Measurements from ENCODE around the gene HDAC9. TPM values are rescaled to one million over a fixed set of nuclear protein-coding genes. Genes with fewer than 3 reads are reported as not detected.

Gene HDAC9
- total and polyA plus RNA-seq, 11 donors: 4.8 to 62.9 (median 30.6) TPM

DNA sequence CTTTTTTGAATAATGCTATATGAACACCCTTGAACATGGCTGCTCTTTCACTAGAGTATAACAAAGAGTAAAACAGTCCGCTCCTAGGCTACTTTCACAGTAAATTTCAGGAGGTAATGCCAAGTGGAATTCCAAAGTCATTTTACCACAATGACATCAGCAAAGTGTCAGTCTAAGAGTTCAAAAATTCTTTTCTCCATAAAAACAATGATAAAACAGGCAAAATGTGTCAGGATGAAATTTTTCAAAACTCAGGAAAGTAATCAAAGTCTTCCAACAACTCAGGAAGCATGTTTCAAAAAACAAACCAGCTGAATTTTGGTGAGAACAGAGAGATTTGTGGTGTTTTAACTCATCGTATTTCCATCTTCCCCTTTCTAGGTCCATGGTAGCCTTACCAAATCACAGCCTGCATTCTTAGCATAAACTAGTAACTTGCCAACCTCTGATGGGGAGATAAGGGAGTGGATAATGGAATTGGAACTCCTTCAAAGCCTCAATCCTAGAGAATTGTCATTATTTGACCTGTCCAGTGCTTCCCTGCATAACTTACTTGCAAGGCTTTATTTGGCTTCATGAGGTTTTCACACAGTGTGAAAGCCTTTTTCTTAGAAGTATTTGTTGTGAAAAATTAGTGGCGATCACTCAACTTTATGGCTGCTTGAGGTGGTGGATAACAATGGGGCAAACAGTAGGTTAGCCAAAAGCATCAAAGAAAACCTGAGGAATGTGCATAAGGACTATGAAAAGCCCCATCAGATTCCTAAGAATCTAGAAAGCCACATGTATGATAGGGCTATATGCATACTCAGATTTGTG lies 302.7 kb downstream of the HDAC9 start:
- TF ChIP-seq CTCF (IDR thresholded peaks at IDR 0.05): no peak
- TF ChIP-seq POLR2A (IDR thresholded peaks at IDR 0.05): no peak
- WGBS, 4 donors: 90 to 97% (median 94%) methylated on average over 3 of the region's 3 CpGs
- DNase-seq (no peak), ATAC-seq (no peak)
- Histone ChIP-seq H3K4me3 (no peak overlapping the region), H3K36me3 (no peaks in the 10 kb centered on the region), H3K9me3 (no peaks in the 10 kb centered on the region), H3K4me1 (no peaks in the 10 kb centered on the region), H3K27me3 (no peaks in the 10 kb centered on the region), H3K27ac (no peak overlapping the region)
- intact Hi-C loops (cut with DNase I): no loop called here

DNA sequence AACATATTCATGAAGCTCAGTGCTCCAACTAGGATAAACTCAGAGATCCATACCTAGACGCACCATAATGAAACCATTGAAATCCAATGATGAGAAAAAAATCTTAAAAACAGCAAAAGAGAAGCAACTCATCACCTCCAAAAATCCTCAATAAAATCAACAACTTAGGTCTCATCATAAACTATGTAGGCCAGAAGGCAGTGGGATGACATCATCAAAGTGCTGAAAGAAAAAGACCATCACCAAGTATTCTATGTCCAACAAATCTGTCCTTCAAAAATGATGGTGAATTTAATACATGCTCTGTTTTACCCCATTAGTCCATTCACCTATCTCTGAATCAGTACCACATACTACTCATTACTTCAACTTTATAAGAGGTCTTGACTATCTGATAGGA lies 304.4 kb downstream of the HDAC9 start:
- H3K27ac ChIP-seq: no peak overlapping the region
- no peak for TF ChIP-seq CTCF (IDR thresholded peaks at IDR 0.05)
- TF ChIP-seq POLR2A (IDR thresholded peaks at IDR 0.05): no peak
- 91 to 98% (median 93%) methylated on average over 1 of the region's 1 CpG for WGBS, 4 donors
- no peaks in the 10 kb centered on the region for H3K4me1 ChIP-seq
- ATAC-seq (no peak), DNase-seq (no peak)
- no peaks in the 10 kb centered on the region for H3K9me3 ChIP-seq
- H3K36me3 ChIP-seq: no peaks in the 10 kb centered on the region
- no peak overlapping the region for H3K4me3 ChIP-seq
- H3K27me3 ChIP-seq: no peaks in the 10 kb centered on the region
- intact Hi-C loops (cut with DNase I): no loop called here

GRCh38 chr7:18803923-18804322 lies 308.4 kb downstream of the HDAC9 start:
- intact Hi-C loops (cut with DNase I): no loop called here
- Histone ChIP-seq H3K27ac (no peak overlapping the region), H3K9me3 (peaks cover 0 to 6% (median 0%) of the 10 kb centered on the region in 12 donors), H3K36me3 (no peaks in the 10 kb centered on the region), H3K4me1 (no peaks in the 10 kb centered on the region), H3K27me3 (no peaks in the 10 kb centered on the region), H3K4me3 (no peak overlapping the region)
- ATAC-seq (no peak), DNase-seq (no peak)
- TF ChIP-seq POLR2A (IDR thresholded peaks at IDR 0.05) (no peak), CTCF (IDR thresholded peaks at IDR 0.05) (no peak)
- 75 to 89% (median 85%) methylated on average over 1 of the region's 1 CpG for WGBS, 4 donors

GRCh38 chr7:18806177-18806576 lies 310.6 kb downstream of the HDAC9 start:
- Histone ChIP-seq H3K4me3 (no peak overlapping the region), H3K27me3 (no peaks in the 10 kb centered on the region), H3K36me3 (no peaks in the 10 kb centered on the region), H3K4me1 (no peaks in the 10 kb centered on the region), H3K27ac (no peak overlapping the region), H3K9me3 (peaks cover 0 to 7% (median 0%) of the 10 kb centered on the region in 12 donors)
- intact Hi-C loops (cut with DNase I): no loop called here
- TF ChIP-seq CTCF (IDR thresholded peaks at IDR 0.05): no peak
- TF ChIP-seq POLR2A (IDR thresholded peaks at IDR 0.05): no peak
- 76 to 90% (median 89%) methylated on average over 2 of the region's 2 CpGs for WGBS, 4 donors
- ATAC-seq (no peak), DNase-seq (no peak)
